H1 (cell line): ENCODE results near the gene EFR3B.

Experiments used
- ATF3 ChIP-seq: IDR thresholded peaks from 2 replicates; pipeline ENCODE4 v1.6.1; 2011; ENCODE audit warnings: low read depth, mild to moderate bottlenecking, low read length; ENCODE audit not compliant: insufficient read depth
- CBX5 ChIP-seq: fragments of 300-800, 300-1000 bp; sonication (generic); IDR thresholded peaks from 2 replicates; pipeline ENCODE4 v1.7.1; 2016; ENCODE audit warnings: antibody characterized with exemption, low read length, low read depth
- CEBPB ChIP-seq: IDR thresholded peaks from 2 replicates; pipeline ENCODE4 v1.6.1; 2012; ENCODE audit warnings: low read depth, low read length
- EZH2 ChIP-seq: fragments of 200-600 bp; sonication (generic); IDR thresholded peaks from 2 replicates; pipeline ENCODE4 v1.7.1; 2012; ENCODE audit warnings: low read depth, mild to moderate bottlenecking, moderate library complexity, low read length, inconsistent platforms; ENCODE audit not compliant: severe bottlenecking
- POLR2A ChIP-seq, 2 experiments: IDR thresholded peaks; 1 replicate in 1 of 2; 2 replicates in 1 of 2; pipeline ENCODE4 v1.6.1; 2011; ENCODE audit warnings: low read depth in 2 of 2, low read length in 2 of 2, mild to moderate bottlenecking in 2 of 2; ENCODE audit errors: control extremely low read depth in 1 of 2
- POLR2AphosphoS5 ChIP-seq: IDR thresholded peaks from 2 replicates; pipeline ENCODE4 v1.6.1; 2011; ENCODE audit warnings: low read depth, low read length
- RAD21 ChIP-seq, 2 experiments: IDR thresholded peaks in 1 of 2; conservative IDR thresholded peaks in 1 of 2; 2 replicates each; pipeline ENCODE4 v1.6.1; 2011; ENCODE audit warnings: low read depth in 2 of 2, low read length in 2 of 2, improper control_type of control experiment in 1 of 2, inconsistent platforms in 1 of 2, mild to moderate bottlenecking in 1 of 2, moderate library complexity in 1 of 2
- TAF1 ChIP-seq: IDR thresholded peaks from 2 replicates; pipeline ENCODE4 v1.6.1; 2011; ENCODE audit warnings: mild to moderate bottlenecking, low read depth, low read length
- TEAD4 ChIP-seq: IDR thresholded peaks from 2 replicates; pipeline ENCODE4 v1.6.1; 2012; ENCODE audit warnings: low read depth, low read length, inconsistent platforms, mixed read lengths
- YY1 ChIP-seq: IDR thresholded peaks from 2 replicates; pipeline ENCODE4 v1.6.1; 2011; ENCODE audit warnings: low read depth, mild to moderate bottlenecking, low read length
- TF ChIP-seq, protein P1 (sequence below), 3 experiments: IDR thresholded peaks; 1 replicate in 2 of 3; 2 replicates in 1 of 3; pipeline versions ENCODE4 v1.5.1 to v1.6.1; 2011; ENCODE audit warnings: low read length in 3 of 3, mild to moderate bottlenecking in 3 of 3, inconsistent platforms in 2 of 3, low read depth in 1 of 3, moderate library complexity in 1 of 3; ENCODE audit not compliant: insufficient read depth in 1 of 3; ENCODE audit errors: control extremely low read depth in 1 of 3
- TF ChIP-seq, protein P2 (sequence below): IDR thresholded peaks from 2 replicates; pipeline ENCODE4 v1.6.1; 2011; ENCODE audit warnings: low read length, improper control_type of control experiment

GRCh38 chr2:25129901-25130520 is 88.1 kb downstream of the EFR3B start:
- TF ChIP-seq, protein P1, sequence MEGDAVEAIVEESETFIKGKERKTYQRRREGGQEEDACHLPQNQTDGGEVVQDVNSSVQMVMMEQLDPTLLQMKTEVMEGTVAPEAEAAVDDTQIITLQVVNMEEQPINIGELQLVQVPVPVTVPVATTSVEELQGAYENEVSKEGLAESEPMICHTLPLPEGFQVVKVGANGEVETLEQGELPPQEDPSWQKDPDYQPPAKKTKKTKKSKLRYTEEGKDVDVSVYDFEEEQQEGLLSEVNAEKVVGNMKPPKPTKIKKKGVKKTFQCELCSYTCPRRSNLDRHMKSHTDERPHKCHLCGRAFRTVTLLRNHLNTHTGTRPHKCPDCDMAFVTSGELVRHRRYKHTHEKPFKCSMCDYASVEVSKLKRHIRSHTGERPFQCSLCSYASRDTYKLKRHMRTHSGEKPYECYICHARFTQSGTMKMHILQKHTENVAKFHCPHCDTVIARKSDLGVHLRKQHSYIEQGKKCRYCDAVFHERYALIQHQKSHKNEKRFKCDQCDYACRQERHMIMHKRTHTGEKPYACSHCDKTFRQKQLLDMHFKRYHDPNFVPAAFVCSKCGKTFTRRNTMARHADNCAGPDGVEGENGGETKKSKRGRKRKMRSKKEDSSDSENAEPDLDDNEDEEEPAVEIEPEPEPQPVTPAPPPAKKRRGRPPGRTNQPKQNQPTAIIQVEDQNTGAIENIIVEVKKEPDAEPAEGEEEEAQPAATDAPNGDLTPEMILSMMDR (IDR thresholded peaks at IDR 0.05; ENCODE audit: control extremely low read depth in 1 of 3, insufficient read depth in 1 of 3, low read depth in 1 of 3, low read length in 3 of 3): peak in 2 of 3 experiments; percentile 1 to 9; a peak in 1 of 4 replicates
- no peak for TF ChIP-seq CBX5
- TF ChIP-seq EZH2: no peak
- TF ChIP-seq, protein P2, sequence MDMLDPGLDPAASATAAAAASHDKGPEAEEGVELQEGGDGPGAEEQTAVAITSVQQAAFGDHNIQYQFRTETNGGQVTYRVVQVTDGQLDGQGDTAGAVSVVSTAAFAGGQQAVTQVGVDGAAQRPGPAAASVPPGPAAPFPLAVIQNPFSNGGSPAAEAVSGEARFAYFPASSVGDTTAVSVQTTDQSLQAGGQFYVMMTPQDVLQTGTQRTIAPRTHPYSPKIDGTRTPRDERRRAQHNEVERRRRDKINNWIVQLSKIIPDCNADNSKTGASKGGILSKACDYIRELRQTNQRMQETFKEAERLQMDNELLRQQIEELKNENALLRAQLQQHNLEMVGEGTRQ: no peak
- no peak for TF ChIP-seq POLR2A (IDR thresholded peaks at IDR 0.05; ENCODE audit: control extremely low read depth in 1 of 2, low read depth in 2 of 2, low read length in 2 of 2)
- no peak for TF ChIP-seq YY1
- peak in 1 of 2 experiments; percentile 16; a peak in 1 of 4 replicates for TF ChIP-seq RAD21 (IDR thresholded peaks at IDR 0.05 in 1 of 2, conservative IDR thresholded peaks at IDR 0.05 in 1 of 2; ENCODE audit: low read depth in 2 of 2, low read length in 2 of 2)
- no peak for TF ChIP-seq TAF1
- TF ChIP-seq CEBPB: no peak
- TF ChIP-seq ATF3: no peak
- TF ChIP-seq POLR2AphosphoS5: no peak
- no peak for TF ChIP-seq TEAD4
